GM23248 (cell line): Measurements from ENCODE around the gene TNPO3.

Experiments
- EZH2 ChIP-seq: fragments of 200-600 bp; sonication (generic); IDR thresholded peaks from 2 replicates; pipeline ENCODE4 v1.6.1; 2018; ENCODE audit warnings: antibody characterized with exemption, mild to moderate bottlenecking; ENCODE audit not compliant: insufficient read depth, poor library complexity, severe bottlenecking
- EZH2phosphoT487 ChIP-seq: fragments of 200-600 bp; sonication (generic); IDR thresholded peaks from 2 replicates; pipeline ENCODE4 v1.6.1; 2018; ENCODE audit warnings: antibody characterized with exemption, moderate library complexity, mild to moderate bottlenecking, low read depth; ENCODE audit not compliant: insufficient read depth

DNA sequence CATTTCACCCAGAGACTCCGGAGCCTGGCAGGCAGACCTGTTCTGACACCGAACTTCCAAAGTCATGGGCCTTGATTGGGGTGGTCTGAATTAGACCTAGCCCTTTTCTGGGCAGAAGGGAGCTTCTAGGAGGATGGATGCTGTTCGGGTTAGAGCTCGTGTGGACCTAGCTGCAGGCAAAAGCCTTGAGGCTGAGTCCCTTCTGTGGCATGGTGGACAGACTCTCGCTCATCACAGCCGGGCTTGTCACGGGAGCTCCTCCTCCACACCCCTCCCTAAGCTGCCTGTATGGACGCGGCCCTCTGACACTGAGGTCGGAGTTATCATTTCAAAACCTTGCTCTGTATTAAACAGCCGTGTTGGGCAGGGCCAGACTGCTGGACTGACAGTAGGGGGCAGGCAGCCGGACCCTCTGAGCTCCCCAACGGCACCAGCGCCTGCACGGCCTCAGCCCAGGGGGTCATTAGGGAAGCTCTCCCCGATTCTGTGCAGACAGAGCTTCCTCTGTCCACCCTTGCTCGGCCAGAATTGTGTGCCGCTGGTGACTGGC lies 115.0 kb downstream of the TNPO3 start:
- no peak for TF ChIP-seq EZH2
- TF ChIP-seq EZH2phosphoT487: no peak
